Esophagus muscularis mucosa (tissue), 4 donors: Measurements from ENCODE around the gene G3BP2. TPM values are rescaled to one million over a fixed set of nuclear protein-coding genes. Genes with fewer than 3 reads are reported as not detected.

Experiments used
- DNase-seq: peaks from one replicate; pipeline ENCODE4 v3.0.0-alpha.2; 2017; ENCODE audit errors: extremely low spot score
- H3K27ac ChIP-seq, 4 donors: fragments of 200-600 bp; sonication (generic); replicated peaks in 1 of 4; 1 replicate in 3 of 4; 2 replicates in 1 of 4; pipeline ENCODE4 v1.5.1; 2016 to 2019; ENCODE audit warnings: mild to moderate bottlenecking in 1 of 4
- H3K27me3 ChIP-seq, 4 donors: fragments of 200-600 bp; sonication (generic); one replicate each; pipeline versions ENCODE4 v1.5.1 to v1.6.0; 2016 to 2019
- H3K36me3 ChIP-seq, 4 donors: fragments of 200-600 bp; sonication (generic); one replicate each; pipeline ENCODE4 v1.5.1; 2016 to 2019
- H3K4me1 ChIP-seq, 4 donors: fragments of 200-600 bp; sonication (generic); one replicate each; pipeline ENCODE4 v1.5.1; 2016 to 2019
- H3K4me3 ChIP-seq, 4 donors: fragments of 200-600 bp; sonication (generic); 1 replicate in 2 of 4; 2 replicates in 2 of 4; pipeline ENCODE4 v1.5.1; 2016 to 2019; ENCODE audit warnings: mild to moderate bottlenecking in 4 of 4, moderate library complexity in 1 of 4
- H3K9me3 ChIP-seq, 4 donors: fragments of 200-600 bp; sonication (generic); 1 replicate in 3 of 4; 2 replicates in 1 of 4; pipeline ENCODE4 v1.5.1; 2016 to 2019
- EP300 ChIP-seq: sonication (generic); formaldehyde crosslinking; IDR thresholded peaks from one replicate; pipeline ENCODE4 v1.6.1; 2017; ENCODE audit warnings: antibody characterized with exemption
- POLR2A ChIP-seq: fragments of 450-650 bp; IDR thresholded peaks from one replicate; pipeline ENCODE4 v1.6.1; 2017; ENCODE audit warnings: antibody characterized with exemption, moderate library complexity, mild to moderate bottlenecking, low read depth
- POLR2AphosphoS5 ChIP-seq, 2 donors: sonication (generic); formaldehyde crosslinking; IDR thresholded peaks; one replicate each; pipeline ENCODE4 v1.6.1; 2017; ENCODE audit warnings: antibody characterized with exemption in 2 of 2
- WGBS: methylation state at CpG from one replicate; pipeline ENCODE4 v1.1.5; 2018; 5-methylcytosine and 5-hydroxymethylcytosine counted together
- intact Hi-C: fragments of 100-400 bp; cut with DNase I; formaldehyde crosslinking; loops from one replicate; pipeline ENCODE4 v1.15.1; 2023
- total RNA-seq, 4 donors: library from RNA; depleted of rRNA; stranded (reverse); fragments of >200 nt; gene quantifications; one replicate each; pipeline versions ENCODE4 v1.1.0 to v1.2.1, GENCODE V29; 2016
- TF ChIP-seq, protein P1 (sequence below), 3 experiments: fragments of 200-600 bp in 2 of 3; fragments of 450-650 bp in 1 of 3; sonication (generic) in 2 of 3; IDR thresholded peaks; one replicate each; pipeline ENCODE4 v1.5.1; 2017 to 2019; ENCODE audit warnings: antibody characterized with exemption in 3 of 3, mild to moderate bottlenecking in 2 of 3, moderate library complexity in 1 of 3

The G3BP2 gene
- total RNA-seq, 4 donors from 2014 or later: 94.6 to 127 (median 109) TPM

DNA sequence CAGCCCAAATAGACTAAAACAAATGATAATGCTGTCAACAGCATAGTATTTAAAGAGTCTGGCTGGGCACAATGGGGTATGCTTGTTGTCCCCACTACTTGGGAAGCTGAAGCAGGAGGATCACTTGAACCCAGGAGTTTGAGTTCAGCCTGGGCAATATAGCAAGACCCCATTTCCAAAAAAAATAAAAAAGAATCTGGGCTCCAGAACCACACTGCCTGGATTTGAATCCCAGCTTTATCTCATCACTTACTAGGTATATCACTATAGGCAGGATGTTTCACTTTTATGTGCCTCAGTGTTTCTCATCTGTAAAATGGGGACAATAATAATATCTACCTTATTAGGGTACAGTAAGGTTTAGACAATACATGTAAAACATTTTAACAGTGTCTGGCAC lies 5.3 kb upstream of the G3BP2 start:
- H3K36me3 ChIP-seq: no peaks in the 10 kb centered on the region
- intact Hi-C loops: loop anchor here (5.0 kb wide), 1 partner anchor 34 kb away; no protein-coding TSS in a partner anchor
- H3K27ac ChIP-seq: no peak overlapping the region
- H3K4me1 ChIP-seq: peaks cover 6 to 9% (median 8%) of the 10 kb centered on the region in 4 donors
- no peaks in the 10 kb centered on the region for H3K27me3 ChIP-seq
- H3K4me3 ChIP-seq: no peak overlapping the region
- H3K9me3 ChIP-seq: no peaks in the 10 kb centered on the region
- no peak for DNase-seq
- TF ChIP-seq, protein P1, sequence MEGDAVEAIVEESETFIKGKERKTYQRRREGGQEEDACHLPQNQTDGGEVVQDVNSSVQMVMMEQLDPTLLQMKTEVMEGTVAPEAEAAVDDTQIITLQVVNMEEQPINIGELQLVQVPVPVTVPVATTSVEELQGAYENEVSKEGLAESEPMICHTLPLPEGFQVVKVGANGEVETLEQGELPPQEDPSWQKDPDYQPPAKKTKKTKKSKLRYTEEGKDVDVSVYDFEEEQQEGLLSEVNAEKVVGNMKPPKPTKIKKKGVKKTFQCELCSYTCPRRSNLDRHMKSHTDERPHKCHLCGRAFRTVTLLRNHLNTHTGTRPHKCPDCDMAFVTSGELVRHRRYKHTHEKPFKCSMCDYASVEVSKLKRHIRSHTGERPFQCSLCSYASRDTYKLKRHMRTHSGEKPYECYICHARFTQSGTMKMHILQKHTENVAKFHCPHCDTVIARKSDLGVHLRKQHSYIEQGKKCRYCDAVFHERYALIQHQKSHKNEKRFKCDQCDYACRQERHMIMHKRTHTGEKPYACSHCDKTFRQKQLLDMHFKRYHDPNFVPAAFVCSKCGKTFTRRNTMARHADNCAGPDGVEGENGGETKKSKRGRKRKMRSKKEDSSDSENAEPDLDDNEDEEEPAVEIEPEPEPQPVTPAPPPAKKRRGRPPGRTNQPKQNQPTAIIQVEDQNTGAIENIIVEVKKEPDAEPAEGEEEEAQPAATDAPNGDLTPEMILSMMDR (IDR thresholded peaks at IDR 0.05): no peak
- TF ChIP-seq POLR2A (no peak), POLR2AphosphoS5 (IDR thresholded peaks at IDR 0.05) (no peak), EP300 (no peak)

DNA sequence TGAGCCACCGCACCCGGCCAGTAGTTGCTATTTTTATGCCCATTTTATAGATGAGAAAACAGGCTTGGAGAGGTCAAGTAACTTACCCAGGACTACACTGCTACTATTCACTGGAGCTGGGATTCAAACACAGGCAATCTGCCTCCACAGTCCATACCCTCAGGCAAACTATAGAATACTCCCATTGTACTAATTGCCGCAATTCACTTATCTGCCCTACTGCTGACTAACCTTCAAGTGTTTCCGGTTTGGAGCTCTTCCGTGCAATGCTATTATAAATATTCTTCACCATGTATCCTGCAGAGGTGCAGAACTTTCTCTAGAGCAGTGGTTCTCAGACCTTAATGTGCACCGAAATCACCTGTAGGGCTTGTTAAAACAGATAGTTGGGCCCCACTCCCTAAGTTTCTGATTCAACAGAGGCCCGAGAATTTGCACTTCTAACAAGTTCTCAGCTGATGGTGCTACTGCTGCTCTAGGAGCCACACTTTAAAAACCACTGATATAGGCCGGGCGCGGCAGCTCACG lies 1.9 kb upstream of the G3BP2 start:
- TF ChIP-seq, protein P1 (IDR thresholded peaks at IDR 0.05): no peak
- TF ChIP-seq POLR2AphosphoS5 (IDR thresholded peaks at IDR 0.05): no peak
- no peak for TF ChIP-seq EP300
- TF ChIP-seq POLR2A: no peak
- no peak for DNase-seq
- Histone ChIP-seq H3K27me3 (no peaks in the 10 kb centered on the region), H3K36me3 (no peaks in the 10 kb centered on the region), H3K9me3 (no peaks in the 10 kb centered on the region), H3K4me3 (no peak overlapping the region), H3K27ac (no peak overlapping the region), H3K4me1 (peaks cover 25 to 27% (median 27%) of the 10 kb centered on the region in 4 donors)
- WGBS: 96% methylated on average over 11 of the region's 11 CpGs
- intact Hi-C loops: loop anchor here (5.0 kb wide), 1 partner anchor 37 kb away; no protein-coding TSS in a partner anchor

DNA sequence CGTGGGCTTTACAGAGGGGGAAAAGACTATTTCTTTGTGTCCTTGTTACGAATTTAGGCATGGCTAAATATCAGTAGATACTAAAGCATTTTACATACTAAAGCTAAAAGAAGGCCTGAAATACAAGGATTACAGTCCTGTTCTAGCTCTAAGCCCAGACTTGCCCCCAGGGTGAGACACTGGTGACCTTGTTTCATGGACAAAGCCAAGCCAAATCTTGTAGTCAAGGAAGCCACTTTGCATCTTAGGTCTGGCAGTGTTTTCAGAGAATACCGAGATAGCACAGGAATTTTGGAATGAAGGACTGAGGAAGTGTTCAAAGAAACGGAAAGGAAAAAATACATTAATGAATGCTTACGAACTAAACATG lies 733 bp upstream of the G3BP2 start:
- peak overlapping the region; percentile 96 to 100 (median 98) for H3K4me3 ChIP-seq
- TF ChIP-seq POLR2AphosphoS5 (IDR thresholded peaks at IDR 0.05): no peak
- TF ChIP-seq EP300: peak; percentile 14
- no peaks in the 10 kb centered on the region for H3K36me3 ChIP-seq
- intact Hi-C loops: loop anchor here (2.0 kb wide), 1 partner anchor 51 kb away; the partner anchor contains the start of gene USO1
- H3K9me3 ChIP-seq: no peaks in the 10 kb centered on the region
- H3K4me1 ChIP-seq: peaks cover 34 to 38% (median 37%) of the 10 kb centered on the region in 4 donors
- peak overlapping the region; percentile 97 to 99 (median 98) for H3K27ac ChIP-seq
- H3K27me3 ChIP-seq: no peaks in the 10 kb centered on the region
- DNase-seq: no peak
- WGBS: 27% methylated on average over 5 of the region's 5 CpGs

DNA sequence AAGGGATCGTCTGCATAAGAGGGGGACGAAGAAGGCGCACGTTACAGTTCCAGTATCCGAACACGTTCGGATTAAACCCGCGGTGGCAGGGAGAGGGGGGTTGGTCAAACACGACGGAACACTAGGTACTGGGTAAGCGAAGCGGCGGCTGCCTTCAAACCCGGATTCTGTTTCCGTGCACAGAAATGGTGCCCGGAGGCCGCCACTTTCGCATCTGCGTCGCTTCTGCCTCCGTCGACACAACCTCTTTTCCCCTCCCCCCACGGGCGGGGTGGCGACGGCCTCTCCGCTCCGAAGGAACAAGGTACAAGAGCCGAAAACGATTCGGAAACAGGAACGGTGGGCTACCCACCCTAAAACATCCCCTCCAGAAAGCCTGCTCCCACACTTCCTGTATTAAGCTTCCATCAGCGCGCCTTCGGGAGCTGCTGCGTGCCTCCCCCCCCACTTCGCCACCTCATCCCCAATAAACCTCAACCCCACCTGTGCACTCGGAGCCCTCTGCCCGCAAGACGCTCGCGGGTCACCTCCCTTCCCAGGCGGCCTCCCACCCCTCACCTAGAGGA lies 667 bp downstream of the G3BP2 start:
- Histone ChIP-seq H3K27ac (peak overlapping the region; percentile 97 to 99 (median 98)), H3K4me3 (peak overlapping the region; percentile 96 to 100 (median 98)), H3K36me3 (no peaks in the 10 kb centered on the region), H3K9me3 (no peaks in the 10 kb centered on the region), H3K27me3 (no peaks in the 10 kb centered on the region), H3K4me1 (peaks cover 45 to 51% (median 50%) of the 10 kb centered on the region in 4 donors)
- intact Hi-C loops: loop anchor here (2.0 kb wide), 1 partner anchor 52 kb away; the partner anchor contains the start of gene USO1
- peak; percentile 93 for DNase-seq
- TF ChIP-seq, protein P1 (IDR thresholded peaks at IDR 0.05): no peak
- TF ChIP-seq POLR2AphosphoS5 (IDR thresholded peaks at IDR 0.05) (peak in 1 of 2 donors; percentile 59), POLR2A (no peak), EP300 (no peak)
- 0% methylated on average over 36 of the region's 44 CpGs for WGBS

DNA sequence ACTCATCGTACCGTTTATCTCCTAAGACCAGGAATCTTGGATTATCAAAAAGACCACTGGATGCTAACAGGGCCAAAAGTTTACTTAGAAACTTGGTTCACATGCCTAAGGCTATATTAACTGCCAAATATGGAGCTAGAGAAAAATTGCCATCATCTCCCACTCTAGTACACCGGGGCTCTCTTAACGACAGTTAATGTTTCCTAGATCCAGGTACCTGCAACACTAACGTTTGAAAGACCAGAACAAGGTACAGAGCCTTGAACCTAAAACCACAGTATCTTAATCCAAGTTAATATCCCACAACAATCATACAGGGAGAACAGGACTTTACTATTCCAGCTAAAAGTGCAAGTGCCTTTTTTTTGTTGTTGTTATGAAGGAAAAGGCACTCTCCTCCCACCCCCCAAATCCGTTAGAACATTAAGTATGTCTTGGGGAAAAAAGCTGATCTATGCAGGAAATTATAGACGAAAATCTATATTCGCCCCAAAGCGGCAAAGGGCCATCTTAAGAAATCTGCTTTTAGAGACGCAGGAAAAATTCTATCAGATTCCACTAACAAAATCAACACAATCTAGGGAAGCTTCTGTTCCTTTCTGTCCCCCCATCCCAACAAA lies 1.3 kb downstream of the G3BP2 start:
- H3K9me3 ChIP-seq: no peaks in the 10 kb centered on the region
- TF ChIP-seq EP300: no peak
- no peak for TF ChIP-seq POLR2A
- TF ChIP-seq POLR2AphosphoS5 (IDR thresholded peaks at IDR 0.05): no peak
- TF ChIP-seq, protein P1 (IDR thresholded peaks at IDR 0.05): no peak
- 5% methylated on average over 10 of the region's 10 CpGs for WGBS
- no peaks in the 10 kb centered on the region for H3K27me3 ChIP-seq
- intact Hi-C loops: loop anchor here (2.0 kb wide), 1 partner anchor 53 kb away; the partner anchor contains the start of gene USO1
- peak overlapping the region; percentile 97 to 99 (median 98) for H3K27ac ChIP-seq
- peak overlapping the region; percentile 96 to 100 (median 98) for H3K4me3 ChIP-seq
- peaks cover 48 to 57% (median 56%) of the 10 kb centered on the region in 4 donors for H3K4me1 ChIP-seq
- no peaks in the 10 kb centered on the region for H3K36me3 ChIP-seq
- no peak for DNase-seq
